CD4-positive, alpha-beta T cell treated with Interleukin-6 for 4 hours (primary cell): ENCODE results near the gene FAM53C.
A peak's percentile ranks its signal among the peaks of the same experiment; 100 is the strongest.
"Not testable (repeated sequence)": the region's sequence is repeated elsewhere in the genome, so short reads cannot be mapped to it uniquely, and the experiment has no call there.

Experiments
- DNase-seq: peaks from one replicate; pipeline ENCODE4 v3.0.0-alpha.2; 2020; ENCODE audit warnings: mixed read lengths

FAM53C gene

GRCh38 chr5:138351517-138351916, 13.5 kb downstream of the FAM53C start:
- DNase-seq, result no peak

- peak; percentile 88 for DNase-seq
These were observed 14.1 kb downstream of the FAM53C start, which contains the start of gene KDM3B for GRCh38 chr5:138352071-138352721. Gene KDM3B (plus strand): TSS chr5:138352685. CDS start chr5:138352796, 111 bp downstream.

GRCh38 chr5:138352722-138353559, 14.9 kb downstream of the FAM53C start:
- DNase-seq, result peak; percentile 80

- no peak for DNase-seq
These were observed 15.6 kb downstream of the FAM53C start for GRCh38 chr5:138353560-138354080.

GRCh38 chr5:138354387-138354786, 16.3 kb downstream of the FAM53C start:
- no peak for DNase-seq

- peak; percentile 64 for DNase-seq
These were observed 16.9 kb downstream of the FAM53C start for GRCh38 chr5:138354926-138355378.

- no peak for DNase-seq
These were observed 21.6 kb downstream of the FAM53C start for GRCh38 chr5:138359621-138360020.

- no peak for DNase-seq
These were observed 22.9 kb downstream of the FAM53C start for GRCh38 chr5:138360941-138361452.

GRCh38 chr5:138364576-138364975, 26.5 kb downstream of the FAM53C start:
- no peak for DNase-seq

- no peak for DNase-seq
These were observed 28.7 kb downstream of the FAM53C start for GRCh38 chr5:138366632-138367382.

GRCh38 chr5:138369261-138369660, 31.2 kb downstream of the FAM53C start:
- no peak for DNase-seq

GRCh38 chr5:138369706-138370105, 31.6 kb downstream of the FAM53C start:
- no peak for DNase-seq

- no peak for DNase-seq
These were observed 32.5 kb downstream of the FAM53C start for GRCh38 chr5:138370537-138370936.

- DNase-seq, result no peak
These were observed 33.4 kb downstream of the FAM53C start for GRCh38 chr5:138371454-138371853.

GRCh38 chr5:138372225-138372624, 34.2 kb downstream of the FAM53C start:
- no peak for DNase-seq

GRCh38 chr5:138372653-138373052, 34.6 kb downstream of the FAM53C start:
- DNase-seq, result no peak

GRCh38 chr5:138382347-138382746, 44.3 kb downstream of the FAM53C start:
- DNase-seq, result no peak

GRCh38 chr5:138385660-138386059, 47.6 kb downstream of the FAM53C start:
- no peak for DNase-seq

GRCh38 chr5:138386290-138386689, 48.2 kb downstream of the FAM53C start:
- no peak for DNase-seq

GRCh38 chr5:138389332-138389731, 51.3 kb downstream of the FAM53C start:
- DNase-seq, result no peak

GRCh38 chr5:138389911-138390310, 51.8 kb downstream of the FAM53C start:
- not testable (repeated sequence) for DNase-seq

- DNase-seq, result no peak
These were observed 53.9 kb downstream of the FAM53C start for GRCh38 chr5:138391859-138392386.
